ENCODE data around the gene NAV2.

DNA sequence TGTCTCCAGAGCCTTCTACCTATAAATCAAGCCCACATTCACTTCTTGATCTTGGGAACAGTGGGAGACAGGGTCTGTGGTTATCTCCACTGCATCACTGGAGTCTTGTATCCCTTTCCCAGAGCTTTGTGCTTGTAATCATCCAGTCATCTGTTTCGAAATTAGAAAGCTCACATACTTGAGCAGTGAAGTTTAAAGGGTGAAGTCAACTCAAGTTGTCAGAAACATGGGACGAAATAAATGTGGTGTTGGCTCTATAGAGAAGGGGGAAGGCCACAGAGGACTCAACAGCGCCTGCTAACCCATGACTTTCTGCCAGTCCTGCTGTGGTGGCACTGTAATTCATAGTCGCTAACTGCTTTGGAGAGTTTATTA, 250.2 kb downstream of the NAV2 start:
- TF ChIP-seq, protein P1, sequence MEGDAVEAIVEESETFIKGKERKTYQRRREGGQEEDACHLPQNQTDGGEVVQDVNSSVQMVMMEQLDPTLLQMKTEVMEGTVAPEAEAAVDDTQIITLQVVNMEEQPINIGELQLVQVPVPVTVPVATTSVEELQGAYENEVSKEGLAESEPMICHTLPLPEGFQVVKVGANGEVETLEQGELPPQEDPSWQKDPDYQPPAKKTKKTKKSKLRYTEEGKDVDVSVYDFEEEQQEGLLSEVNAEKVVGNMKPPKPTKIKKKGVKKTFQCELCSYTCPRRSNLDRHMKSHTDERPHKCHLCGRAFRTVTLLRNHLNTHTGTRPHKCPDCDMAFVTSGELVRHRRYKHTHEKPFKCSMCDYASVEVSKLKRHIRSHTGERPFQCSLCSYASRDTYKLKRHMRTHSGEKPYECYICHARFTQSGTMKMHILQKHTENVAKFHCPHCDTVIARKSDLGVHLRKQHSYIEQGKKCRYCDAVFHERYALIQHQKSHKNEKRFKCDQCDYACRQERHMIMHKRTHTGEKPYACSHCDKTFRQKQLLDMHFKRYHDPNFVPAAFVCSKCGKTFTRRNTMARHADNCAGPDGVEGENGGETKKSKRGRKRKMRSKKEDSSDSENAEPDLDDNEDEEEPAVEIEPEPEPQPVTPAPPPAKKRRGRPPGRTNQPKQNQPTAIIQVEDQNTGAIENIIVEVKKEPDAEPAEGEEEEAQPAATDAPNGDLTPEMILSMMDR (IDR thresholded peaks at IDR 0.05; ENCODE audit: poor library complexity, severe bottlenecking): no peak
- no peak for TF ChIP-seq RAD21 (conservative IDR thresholded peaks at IDR 0.05)
- TF ChIP-seq POLR2AphosphoS5 (IDR thresholded peaks at IDR 0.05): no peak
- TF ChIP-seq EZH2 (IDR thresholded peaks at IDR 0.05; ENCODE audit: borderline replicate concordance, insufficient read depth, low read length, poor library complexity, severe bottlenecking): no peak
- TF ChIP-seq TAF1 (IDR thresholded peaks at IDR 0.05; ENCODE audit: low read depth): no peak
- TF ChIP-seq SMC3 (conservative IDR thresholded peaks at IDR 0.05; ENCODE audit: poor library complexity): no peak

Data from neural cell (in vitro differentiated cells).